ENCODE measurements around the gene OSBPL9. TPM values are rescaled to one million over a fixed set of nuclear protein-coding genes. Genes with fewer than 3 reads are reported as not detected.

OSBPL9 gene
- total and polyA plus RNA-seq, 8 donors, result 30.7 to 51.0 (median 35.6) TPM

DNA sequence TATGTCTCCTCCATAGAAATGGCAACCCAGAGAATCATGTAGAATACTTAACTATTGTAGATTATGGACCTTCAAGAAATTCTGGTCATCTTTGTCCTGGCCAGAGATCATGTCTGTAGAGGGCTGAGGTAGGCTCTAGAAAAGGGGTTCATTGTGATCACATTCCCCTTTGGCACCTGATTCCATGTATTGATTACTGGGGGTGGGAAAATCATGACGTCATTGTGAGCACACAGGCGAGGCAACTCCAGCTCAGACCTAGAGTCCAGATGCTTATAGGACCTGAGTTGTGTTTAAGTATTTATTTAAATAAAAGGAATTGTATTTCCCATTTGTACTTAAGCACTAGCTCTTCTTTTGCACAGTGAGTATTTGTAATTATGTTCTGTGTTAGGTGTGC lies 93.1 kb downstream of the OSBPL9 start:
- Histone ChIP-seq H3K36me3 (no peaks in the 10 kb centered on the region), H3K9me3 (no peaks in the 10 kb centered on the region), H3K27ac (no peak overlapping the region), H3K27me3 (no peaks in the 10 kb centered on the region), H3K4me3 (no peak overlapping the region), H3K4me1 (no peaks in the 10 kb centered on the region)
- intact Hi-C loops (cut with DNase I), result no loop called here
- TF ChIP-seq, protein P1, sequence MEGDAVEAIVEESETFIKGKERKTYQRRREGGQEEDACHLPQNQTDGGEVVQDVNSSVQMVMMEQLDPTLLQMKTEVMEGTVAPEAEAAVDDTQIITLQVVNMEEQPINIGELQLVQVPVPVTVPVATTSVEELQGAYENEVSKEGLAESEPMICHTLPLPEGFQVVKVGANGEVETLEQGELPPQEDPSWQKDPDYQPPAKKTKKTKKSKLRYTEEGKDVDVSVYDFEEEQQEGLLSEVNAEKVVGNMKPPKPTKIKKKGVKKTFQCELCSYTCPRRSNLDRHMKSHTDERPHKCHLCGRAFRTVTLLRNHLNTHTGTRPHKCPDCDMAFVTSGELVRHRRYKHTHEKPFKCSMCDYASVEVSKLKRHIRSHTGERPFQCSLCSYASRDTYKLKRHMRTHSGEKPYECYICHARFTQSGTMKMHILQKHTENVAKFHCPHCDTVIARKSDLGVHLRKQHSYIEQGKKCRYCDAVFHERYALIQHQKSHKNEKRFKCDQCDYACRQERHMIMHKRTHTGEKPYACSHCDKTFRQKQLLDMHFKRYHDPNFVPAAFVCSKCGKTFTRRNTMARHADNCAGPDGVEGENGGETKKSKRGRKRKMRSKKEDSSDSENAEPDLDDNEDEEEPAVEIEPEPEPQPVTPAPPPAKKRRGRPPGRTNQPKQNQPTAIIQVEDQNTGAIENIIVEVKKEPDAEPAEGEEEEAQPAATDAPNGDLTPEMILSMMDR (IDR thresholded peaks at IDR 0.05), result no peak
- FAIRE-seq (no peak), DNase-seq (no peak), ATAC-seq (no peak)
- 69 to 72% methylated on average over 2 of the region's 2 CpGs for WGBS, 2 donors

DNA sequence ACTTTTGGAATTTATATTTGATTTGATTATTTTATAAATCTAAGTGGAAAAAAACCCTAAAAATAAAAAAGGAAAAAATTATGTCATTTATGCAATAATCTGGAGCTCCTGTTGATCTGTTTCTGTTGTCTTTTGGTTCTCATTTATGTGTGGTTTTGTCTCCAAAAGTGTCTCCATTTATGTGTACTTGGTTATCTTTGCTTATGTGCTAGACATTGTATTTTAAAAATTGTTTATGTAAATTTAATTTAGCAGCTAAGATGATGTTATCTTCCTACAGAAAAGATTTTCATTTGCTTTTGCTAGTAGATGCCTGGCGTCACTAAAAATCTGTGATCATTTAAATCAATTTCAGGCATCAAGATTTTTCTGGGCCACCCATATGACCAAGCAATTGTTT lies 95.7 kb downstream of the OSBPL9 start:
- intact Hi-C loops (cut with DNase I), result no loop called here
- no peak for ATAC-seq
- FAIRE-seq, result no peak
- WGBS, 2 donors, result 97 to 100% methylated on average over 1 of the region's 1 CpG
- no peak for DNase-seq
- TF ChIP-seq, protein P1 (IDR thresholded peaks at IDR 0.05), result no peak
- Histone ChIP-seq H3K36me3 (no peaks in the 10 kb centered on the region), H3K9me3 (no peaks in the 10 kb centered on the region), H3K4me1 (no peaks in the 10 kb centered on the region), H3K27ac (no peak overlapping the region), H3K4me3 (no peak overlapping the region), H3K27me3 (no peaks in the 10 kb centered on the region)

DNA sequence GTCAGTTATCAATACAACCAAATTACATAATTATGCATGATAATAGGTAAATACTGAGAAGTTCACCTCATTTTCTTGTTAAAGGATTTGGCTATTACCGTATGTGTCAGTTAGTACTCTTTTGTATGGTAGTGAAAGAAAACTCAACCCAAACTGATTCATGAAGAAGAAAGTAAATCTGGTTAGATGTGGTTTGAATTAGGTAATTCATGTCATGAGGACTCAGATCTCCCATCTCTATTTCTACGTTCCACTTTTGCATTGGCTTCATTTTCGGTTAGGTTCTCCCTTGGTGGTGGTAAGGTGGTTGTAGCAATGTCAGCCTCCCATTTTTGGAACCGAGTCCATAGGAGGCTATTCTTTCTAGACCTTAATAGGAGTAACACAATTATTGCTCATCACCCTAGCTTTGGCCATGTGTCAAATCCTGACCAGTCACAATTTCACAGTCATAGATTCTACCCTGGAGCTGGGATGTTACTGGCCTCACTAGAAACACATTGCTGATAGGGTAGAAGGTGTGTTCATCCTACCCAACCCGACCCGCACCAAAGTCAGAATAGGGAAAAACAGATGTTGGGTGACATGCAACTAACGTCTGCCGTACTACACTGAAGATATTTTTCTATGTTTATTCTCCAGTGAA lies 97.6 kb downstream of the OSBPL9 start:
- no peak for DNase-seq
- intact Hi-C loops (cut with DNase I), result no loop called here
- Histone ChIP-seq H3K4me3 (no peak overlapping the region), H3K27ac (no peak overlapping the region), H3K27me3 (no peaks in the 10 kb centered on the region), H3K4me1 (no peaks in the 10 kb centered on the region), H3K9me3 (no peaks in the 10 kb centered on the region), H3K36me3 (no peaks in the 10 kb centered on the region)
- no peak for ATAC-seq
- TF ChIP-seq, protein P1 (IDR thresholded peaks at IDR 0.05), result no peak
- WGBS, 2 donors, result 96 to 97% methylated on average over 8 of the region's 8 CpGs
- FAIRE-seq, result no peak

DNA sequence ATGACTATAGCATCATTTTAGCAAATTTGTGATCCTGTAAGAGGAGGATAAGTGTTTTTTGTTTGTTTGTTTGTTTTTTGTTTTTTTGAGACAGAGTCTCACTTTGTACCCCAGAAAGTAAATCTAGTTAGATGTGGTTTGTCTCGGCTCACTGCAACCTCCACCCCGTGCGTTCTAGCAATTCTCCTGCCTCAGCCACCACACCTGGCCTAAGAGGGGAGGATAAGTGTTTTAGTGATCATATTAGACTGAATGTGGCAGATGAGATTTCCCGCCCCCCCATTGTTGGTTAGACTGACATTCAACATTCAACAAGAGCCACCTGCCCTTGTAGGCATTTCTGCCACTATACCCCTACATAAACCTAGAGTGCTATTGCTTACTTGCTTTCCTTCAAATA lies 98.5 kb downstream of the OSBPL9 start:
- TF ChIP-seq, protein P1 (IDR thresholded peaks at IDR 0.05), result no peak
- no peak for DNase-seq
- Histone ChIP-seq H3K27me3 (no peaks in the 10 kb centered on the region), H3K9me3 (no peaks in the 10 kb centered on the region), H3K36me3 (no peaks in the 10 kb centered on the region), H3K27ac (no peak overlapping the region), H3K4me1 (no peaks in the 10 kb centered on the region), H3K4me3 (no peak overlapping the region)
- ATAC-seq, result no peak
- 98 to 100% methylated on average over 4 of the region's 4 CpGs for WGBS, 2 donors
- intact Hi-C loops (cut with DNase I), result no loop called here
- no peak for FAIRE-seq

DNA sequence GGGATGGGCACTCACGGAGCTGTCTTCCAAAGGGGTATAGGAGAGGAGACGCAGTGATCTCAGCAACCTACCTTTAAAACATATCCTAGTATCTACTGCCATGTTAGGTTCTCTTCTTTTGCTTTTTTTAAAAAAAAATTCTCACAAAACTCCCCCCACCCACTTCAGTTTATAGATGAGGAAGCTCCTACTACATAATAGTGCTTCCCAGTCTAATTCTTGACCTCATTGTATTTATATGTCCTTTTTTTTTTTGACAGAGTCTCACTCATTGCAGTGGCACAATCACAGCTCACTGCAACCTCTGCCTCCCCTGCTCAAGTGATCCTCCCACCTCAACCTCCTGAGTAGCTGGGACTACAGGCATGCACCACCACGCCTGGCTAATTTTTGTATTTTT lies 99.9 kb downstream of the OSBPL9 start:
- no peak overlapping the region for H3K27ac ChIP-seq
- ATAC-seq, result no peak
- no peak overlapping the region for H3K4me3 ChIP-seq
- FAIRE-seq, result no peak
- TF ChIP-seq, protein P1 (IDR thresholded peaks at IDR 0.05), result no peak
- intact Hi-C loops (cut with DNase I), result no loop called here
- no peaks in the 10 kb centered on the region for H3K27me3 ChIP-seq
- 97 to 99% methylated on average over 3 of the region's 3 CpGs for WGBS, 2 donors
- no peak for DNase-seq
- no peaks in the 10 kb centered on the region for H3K36me3 ChIP-seq
- H3K4me1 ChIP-seq, result no peaks in the 10 kb centered on the region
- H3K9me3 ChIP-seq, result no peaks in the 10 kb centered on the region

All from pancreas (tissue), 10 donors.